Thoracic aorta (tissue), 2 donors: ENCODE data around the gene IGF2R. TPM values are rescaled to one million over a fixed set of nuclear protein-coding genes. Genes with fewer than 3 reads are reported as not detected.

Experiments
- ATAC-seq: fragments of 150-250 bp; one replicate; pipeline ENCODE4 v1.8.0; 2017; ENCODE audit warnings: low read depth; ENCODE audit not compliant: insufficient number of reproducible peaks, low FRiP score
- DNase-seq: peaks from one replicate; pipeline ENCODE4 v3.0.0-alpha.2; 2020; ENCODE audit warnings: low spot score
- H3K27ac ChIP-seq, 2 donors: fragments of 200-600 bp; sonication (generic); 1 replicate in 1 of 2; 2 replicates in 1 of 2; pipeline ENCODE4 v1.5.1; 2016; ENCODE audit warnings: mild to moderate bottlenecking in 2 of 2, moderate library complexity in 2 of 2
- H3K27me3 ChIP-seq: fragments of 200-600 bp; sonication (generic); replicated peaks from 2 replicates; pipeline ENCODE4 v1.6.0; 2016; ENCODE audit warnings: mild to moderate bottlenecking; ENCODE audit not compliant: insufficient read depth
- H3K36me3 ChIP-seq: fragments of 200-600 bp; sonication (generic); one replicate; pipeline ENCODE4 v1.5.1; 2016
- H3K4me1 ChIP-seq, 2 donors: fragments of 200-600 bp; sonication (generic); 1 replicate in 1 of 2; 2 replicates in 1 of 2; pipeline versions ENCODE4 v1.5.1 to v1.6.0; 2016; ENCODE audit warnings: low read depth in 2 of 2, mild to moderate bottlenecking in 1 of 2; ENCODE audit not compliant: control insufficient read depth in 1 of 2
- H3K4me3 ChIP-seq: fragments of 200-600 bp; sonication (generic); 2 replicates; pipeline ENCODE4 v1.5.1; 2016; ENCODE audit warnings: mild to moderate bottlenecking
- H3K9me3 ChIP-seq: fragments of 200-600 bp; sonication (generic); 2 replicates; pipeline ENCODE4 v1.5.1; 2016
- CTCF ChIP-seq: fragments of 200-600 bp; sonication (generic); IDR thresholded peaks from one replicate; pipeline ENCODE4 v1.5.1; 2019; ENCODE audit warnings: antibody characterized with exemption
- total RNA-seq, 2 donors: library from RNA; depleted of rRNA; stranded (reverse); fragments of >200 nt; gene quantifications; one replicate each; pipeline versions ENCODE4 v1.1.0 to v1.2.3, GENCODE V29; 2016

IGF2R gene
- total RNA-seq, 2 donors from 2014 or later, result 82.2 to 88.4 TPM

GRCh38 chr6:160063771-160064413 lies 95.0 kb downstream of the IGF2R start:
- no peak for ATAC-seq
- H3K9me3 ChIP-seq, result no peaks in the 10 kb centered on the region
- DNase-seq, result no peak
- H3K27me3 ChIP-seq, result no peaks in the 10 kb centered on the region
- no peaks in the 10 kb centered on the region for H3K4me1 ChIP-seq
- H3K4me3 ChIP-seq, result no peak overlapping the region
- no peak for TF ChIP-seq CTCF
- H3K27ac ChIP-seq, result no peak overlapping the region
- H3K36me3 ChIP-seq, result peaks cover 64% of the 10 kb centered on the region

GRCh38 chr6:160065200-160065599 lies 96.3 kb downstream of the IGF2R start:
- peaks cover 65% of the 10 kb centered on the region for H3K36me3 ChIP-seq
- DNase-seq, result no peak
- no peak for TF ChIP-seq CTCF

GRCh38 chr6:160067564-160067963 lies 98.7 kb downstream of the IGF2R start:
- Histone ChIP-seq H3K9me3 (no peaks in the 10 kb centered on the region), H3K27me3 (no peaks in the 10 kb centered on the region), H3K36me3 (peaks cover 62% of the 10 kb centered on the region), H3K27ac (no peak overlapping the region), H3K4me1 (no peaks in the 10 kb centered on the region), H3K4me3 (no peak overlapping the region)
- ATAC-seq (no peak), DNase-seq (no peak)
- TF ChIP-seq CTCF, result no peak

More at GRCh38 chr6:160065200-160065599, 96.3 kb downstream of the IGF2R start:
- Histone ChIP-seq H3K4me1 (no peaks in the 10 kb centered on the region), H3K4me3 (no peak overlapping the region), H3K9me3 (no peaks in the 10 kb centered on the region), H3K27me3 (no peaks in the 10 kb centered on the region), H3K27ac (no peak overlapping the region)
- no peak for ATAC-seq

GRCh38 chr6:160068346-160068745 lies 99.5 kb downstream of the IGF2R start:
- no peaks in the 10 kb centered on the region for H3K27me3 ChIP-seq
- H3K4me1 ChIP-seq, result no peaks in the 10 kb centered on the region
- DNase-seq (no peak), ATAC-seq (no peak)
- TF ChIP-seq CTCF, result no peak
- no peaks in the 10 kb centered on the region for H3K9me3 ChIP-seq
- H3K36me3 ChIP-seq, result peaks cover 64% of the 10 kb centered on the region
- H3K27ac ChIP-seq, result no peak overlapping the region
- H3K4me3 ChIP-seq, result no peak overlapping the region

GRCh38 chr6:160069050-160069454 lies 100.2 kb downstream of the IGF2R start:
- H3K9me3 ChIP-seq, result no peaks in the 10 kb centered on the region
- H3K36me3 ChIP-seq, result peaks cover 65% of the 10 kb centered on the region
- H3K27me3 ChIP-seq, result no peaks in the 10 kb centered on the region
- no peak for ATAC-seq
- no peaks in the 10 kb centered on the region for H3K4me1 ChIP-seq
- no peak overlapping the region for H3K27ac ChIP-seq
- no peak for DNase-seq
- TF ChIP-seq CTCF, result no peak
- no peak overlapping the region for H3K4me3 ChIP-seq
